GM19238 (cell line): ENCODE results near the gene SEC24B.
"Not testable (repeated sequence)": the region's sequence is repeated elsewhere in the genome, so short reads cannot be mapped to it uniquely, and the experiment has no call there.

Experiments used
- DNase-seq: peaks from one replicate; pipeline ENCODE4 v3.0.0; 2011; ENCODE audit warnings: low spot score; ENCODE audit not compliant: insufficient read length

The SEC24B gene

DNA sequence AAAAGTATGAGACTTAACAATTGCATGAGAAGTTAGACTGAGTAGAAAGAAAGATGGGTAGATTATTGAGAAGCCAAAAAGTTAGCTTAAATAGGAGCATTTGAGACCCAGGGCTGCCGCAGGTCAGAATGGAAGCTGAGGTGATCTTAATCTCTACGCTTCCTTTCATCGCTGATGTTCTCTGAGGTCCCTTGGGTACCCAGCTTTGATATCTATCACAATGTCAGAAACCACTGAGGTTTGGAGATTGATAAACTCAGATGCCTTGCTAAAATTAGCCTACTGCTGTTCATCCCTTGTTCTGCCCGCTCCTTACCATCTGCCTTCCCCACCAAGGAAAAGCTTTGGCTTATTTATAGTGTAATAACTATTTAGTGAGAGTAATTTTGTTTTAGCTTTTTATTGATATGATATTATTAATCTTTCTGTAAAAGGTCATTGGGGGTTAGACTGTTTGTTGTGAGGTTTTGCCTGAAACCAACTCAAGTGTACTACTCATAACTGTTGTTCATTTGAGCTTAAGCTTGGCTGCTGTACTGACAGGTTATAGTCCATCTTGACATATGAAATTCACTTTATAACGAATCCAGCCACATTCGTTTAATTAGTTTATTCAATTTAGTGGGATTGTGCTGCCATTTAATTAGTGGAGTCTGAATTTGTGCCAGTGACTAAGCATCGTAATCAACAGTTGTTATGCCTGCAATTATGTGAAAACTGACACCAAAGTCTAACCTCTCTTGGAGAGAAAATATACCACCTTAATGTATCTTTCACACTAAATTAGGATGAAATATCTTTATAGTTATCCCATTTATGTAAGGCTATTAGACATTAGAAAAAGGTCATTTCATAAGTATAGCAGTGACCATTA is 141.6 kb downstream of the SEC24B start:
- DNase-seq = no peak

GRCh38 chr4:109576462-109576861 is 142.8 kb downstream of the SEC24B start:
- no peak for DNase-seq

DNA sequence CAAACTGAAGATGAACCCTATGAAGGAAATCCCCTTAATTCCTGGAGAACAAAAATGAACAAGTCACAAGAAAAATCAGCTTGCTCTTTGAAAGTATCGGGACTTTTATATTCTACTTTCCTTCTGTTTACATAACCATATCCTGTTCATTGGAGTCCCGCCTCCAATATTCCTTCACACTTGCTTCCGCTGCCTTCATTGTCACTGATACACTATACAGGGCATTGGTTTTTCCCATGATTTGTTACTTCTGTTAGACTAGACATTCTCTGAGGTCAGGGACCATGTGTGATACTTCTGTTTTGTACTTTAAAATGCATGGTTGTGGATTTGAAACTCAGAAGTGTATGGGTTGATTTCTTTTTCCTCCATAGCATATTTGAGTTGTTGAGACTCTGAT is 145.2 kb downstream of the SEC24B start:
- no peak for DNase-seq

GRCh38 chr4:109579997-109580396 is 146.4 kb downstream of the SEC24B start:
- DNase-seq = not testable (repeated sequence)

DNA sequence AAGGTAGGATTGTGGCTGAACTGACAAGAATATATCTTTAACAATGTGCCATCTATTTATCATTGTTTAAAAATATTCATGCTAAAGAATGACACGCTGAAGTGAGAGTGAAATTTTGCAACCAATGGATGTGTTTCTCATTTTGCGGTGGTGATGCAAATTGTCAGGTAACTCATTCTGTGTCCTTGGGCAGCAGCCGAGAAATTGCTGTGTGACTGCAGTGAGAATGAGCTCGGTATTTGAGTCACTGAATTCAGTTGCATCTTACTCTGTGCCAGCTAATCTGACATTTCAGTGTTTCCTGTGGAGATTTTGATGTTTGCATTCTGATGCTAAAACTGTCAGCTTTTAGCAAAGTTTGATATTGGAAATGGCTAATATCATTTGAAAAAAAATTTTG is 154.6 kb downstream of the SEC24B start:
- DNase-seq = peak; percentile 50

GRCh38 chr4:109589119-109589518 is 155.5 kb downstream of the SEC24B start:
- no peak for DNase-seq

GRCh38 chr4:109589605-109590004 is 156.0 kb downstream of the SEC24B start:
- DNase-seq = no peak
